GM04503 (cell line): ENCODE results near the gene ZNG1A.
"Not testable (repeated sequence)": the region's sequence is repeated elsewhere in the genome, so short reads cannot be mapped to it uniquely, and the experiment has no call there.

Source experiments
- DNase-seq: peaks from one replicate; pipeline ENCODE4 v3.0.0-alpha.2; 2012; ENCODE audit warnings: low read depth

ZNG1A gene

GRCh38 chr9:178140-178825, 573 bp downstream of the ZNG1A start:
- not testable (repeated sequence) for DNase-seq

GRCh38 chr9:169757-170156, 9.1 kb downstream of the ZNG1A start:
- not testable (repeated sequence) for DNase-seq

GRCh38 chr9:159871-160270, 19.0 kb downstream of the ZNG1A start:
- not testable (repeated sequence) for DNase-seq

GRCh38 chr9:151173-151572, 27.7 kb downstream of the ZNG1A start:
- not testable (repeated sequence) for DNase-seq

GRCh38 chr9:139880-140279, 39.0 kb downstream of the ZNG1A start:
- DNase-seq: not testable (repeated sequence)

- DNase-seq: not testable (repeated sequence)
Observed at GRCh38 chr9:117995-118467, 60.8 kb downstream of the ZNG1A start, which contains the start of gene FOXD4. Gene FOXD4, minus strand, starts transcription at chr9:118417. Its CDS starts 298 bp downstream, at chr9:118119.

- not testable (repeated sequence) for DNase-seq
Observed at GRCh38 chr9:117144-117994, 61.5 kb downstream of the ZNG1A start.

- DNase-seq: not testable (repeated sequence)
Observed at GRCh38 chr9:116239-117077, 62.4 kb downstream of the ZNG1A start.

GRCh38 chr9:115118-115451, 63.8 kb downstream of the ZNG1A start:
- not testable (repeated sequence) for DNase-seq

- DNase-seq: not testable (repeated sequence)
Observed at GRCh38 chr9:114267-115117, 64.4 kb downstream of the ZNG1A start.

GRCh38 chr9:113468-114266, 65.2 kb downstream of the ZNG1A start:
- not testable (repeated sequence) for DNase-seq

- not testable (repeated sequence) for DNase-seq
Observed at GRCh38 chr9:112589-113467, 66.0 kb downstream of the ZNG1A start.

GRCh38 chr9:110672-111071, 68.2 kb downstream of the ZNG1A start:
- not testable (repeated sequence) for DNase-seq

- not testable (repeated sequence) for DNase-seq
Observed at GRCh38 chr9:109540-109939, 69.3 kb downstream of the ZNG1A start.

GRCh38 chr9:108742-109495, 69.9 kb downstream of the ZNG1A start:
- not testable (repeated sequence) for DNase-seq

GRCh38 chr9:105991-106390, 72.9 kb downstream of the ZNG1A start:
- DNase-seq: not testable (repeated sequence)

- not testable (repeated sequence) for DNase-seq
Observed at GRCh38 chr9:100430-100829, 78.4 kb downstream of the ZNG1A start.

GRCh38 chr9:99867-100266, 79.0 kb downstream of the ZNG1A start:
- not testable (repeated sequence) for DNase-seq
